ENCODE measurements around the gene GANC. TPM values are rescaled to one million over a fixed set of nuclear protein-coding genes. Genes with fewer than 3 reads are reported as not detected.
"Not testable (repeated sequence)": the region's sequence is repeated elsewhere in the genome, so short reads cannot be mapped to it uniquely, and the experiment has no call there.

Gene GANC
- 11.8 and 12.6 TPM in 2 replicates for total RNA-seq (2022)
- Bru-seq, nascent RNA = percentile 43 among the genes with signal in this experiment
- percentile 46 among the genes with signal in this experiment for BruChase-seq, experiment 1, labeled RNA remaining after a 2-hour chase
- BruChase-seq, experiment 2, labeled RNA remaining after a 6-hour chase = percentile 45 among the genes with signal in this experiment
- long read RNA-seq, full-length matches to known transcripts = 5 of 14 reads
- long read RNA-seq, partial matches to known transcripts = 1 of 14 reads
- long read RNA-seq, other reads (novel, unspliced or antisense) = 8 of 14 reads

DNA sequence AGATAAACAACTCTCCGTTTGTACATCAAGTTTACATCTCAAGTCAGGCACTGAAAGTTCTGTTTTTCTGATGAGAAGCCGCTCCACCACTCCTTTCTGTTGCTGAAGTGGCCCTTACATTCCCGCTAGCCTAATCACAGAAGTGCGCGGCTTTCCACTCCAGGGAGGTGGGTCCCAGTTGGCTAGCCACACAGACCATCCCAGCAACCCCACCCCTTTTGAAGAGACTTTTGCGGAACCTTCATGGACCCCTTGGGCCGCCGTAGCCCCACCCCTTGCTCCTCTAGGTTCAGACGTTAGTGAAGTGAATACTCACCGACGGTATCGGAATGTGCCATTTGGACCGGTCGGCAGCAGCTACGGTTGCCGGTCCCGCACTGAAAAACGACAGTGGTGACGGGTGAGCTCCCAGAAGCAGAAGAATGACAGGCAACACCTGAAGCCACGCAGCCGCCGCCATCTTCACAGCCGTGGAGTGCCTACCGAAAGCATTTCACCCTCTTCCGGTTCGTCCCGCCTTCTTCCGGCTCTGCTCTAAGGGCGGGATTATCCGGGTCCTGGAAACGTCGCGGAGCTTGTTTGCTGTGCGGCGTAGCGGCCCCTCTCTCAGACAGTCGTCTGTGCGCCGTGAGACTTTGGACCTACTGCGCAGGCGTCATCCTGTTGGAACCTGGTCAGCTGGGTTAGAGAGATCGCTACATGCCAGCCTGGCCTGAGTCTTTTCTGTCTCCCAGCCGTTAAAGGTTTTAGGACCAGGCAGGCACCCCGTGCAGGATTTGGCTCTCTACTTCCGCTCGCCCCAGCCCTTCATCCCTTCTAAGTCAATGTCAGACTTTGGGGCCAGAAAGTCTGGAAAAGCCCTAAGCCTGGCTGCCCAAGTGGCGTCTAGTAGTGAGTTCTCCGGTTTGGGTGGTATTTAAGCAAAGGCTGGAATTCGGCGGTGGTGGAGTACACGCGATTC, at the start of gene GANC, which contains the start of gene TMEM87A:
GANC (plus strand) TSS at position 263 of the 961 bp plus-strand sequence. CDS start 1,281 bp downstream, outside the sequence.
TMEM87A (minus strand) TSS at position 495 of the 961 bp plus-strand sequence; CDS start at position 460, 35 bp downstream.
- Mint-ChIP-seq H3K9me3 (ENCODE audit: unreplicated experiment) (no peaks in the 10 kb centered on the region), H3K27ac (ENCODE audit: unreplicated experiment) (peak within 1 kb of the TSS; percentile 99), H3K4me3 (ENCODE audit: unreplicated experiment) (peak within 1 kb of the TSS; percentile 83), H3K4me1 (ENCODE audit: low read depth, unreplicated experiment) (peaks cover 15% of the 10 kb centered on the region), H3K36me3 (ENCODE audit: insufficient read depth, unreplicated experiment) (peaks cover 6% of the 10 kb centered on the region), H3K27me3 (ENCODE audit: insufficient read depth, unreplicated experiment) (no peaks in the 10 kb centered on the region)
- CTCF ChIA-PET = interaction anchor here (0.7 to 1.0 kb wide), 3 partner anchors 41 to 117 kb away, joined by 3 to 5 read pairs (median 4); no protein-coding TSS in a partner anchor
- POLR2A ChIA-PET = interaction anchor here (0.5 to 1.5 kb wide), 11 partner anchors 9 to 462 kb away, joined by 3 to 9 read pairs (median 4); partner anchors contain the start of genes SNAP23, VPS39 and ZNF106
- no peaks in the 10 kb centered on the region for H3K9me3 ChIP-seq
- no peaks in the 10 kb centered on the region for H3K27me3 ChIP-seq (replicated peaks; ENCODE audit: control insufficient read depth, insufficient read depth, low read length)
- no peaks in the 10 kb centered on the region for H3K36me3 ChIP-seq (ENCODE audit: control insufficient read depth, insufficient read depth, low read length)
- H3K4me3 ChIP-seq (ENCODE audit: low read depth, low read length) = peak within 1 kb of the TSS; percentile 75
- intact Hi-C loops (cut with micrococcal nuclease; ENCODE audit: unreplicated experiment) = loop anchor here (1.0 to 5.0 kb wide), 2 partner anchors 119 to 301 kb away; partner anchors contain the start of gene EHD4
- peak; percentile 96 to 98 for DNase-seq
- TF ChIP-seq CTCF (IDR thresholded peaks at IDR 0.05; ENCODE audit: insufficient read depth in 1 of 2, low read depth in 1 of 2, low read length in 1 of 2, severe bottlenecking in 1 of 2, unreplicated experiment in 1 of 2) = no peak
- BruUV-seq (replicated peaks) = TSS peak; percentile 61
- peaks cover 30% of the 10 kb centered on the region for H3K4me1 ChIP-seq

- Mint-ChIP-seq H3K27me3 (ENCODE audit: insufficient read depth, unreplicated experiment) (no peaks in the 10 kb centered on the region), H3K9me3 (ENCODE audit: unreplicated experiment) (no peaks in the 10 kb centered on the region), H3K36me3 (ENCODE audit: insufficient read depth, unreplicated experiment) (peaks cover 32% of the 10 kb centered on the region), H3K4me1 (ENCODE audit: low read depth, unreplicated experiment) (no peaks in the 10 kb centered on the region), H3K27ac (ENCODE audit: unreplicated experiment) (no peak overlapping the region), H3K4me3 (ENCODE audit: unreplicated experiment) (no peak overlapping the region)
- Histone ChIP-seq H3K4me3 (ENCODE audit: low read depth, low read length) (no peak overlapping the region), H3K36me3 (ENCODE audit: control insufficient read depth, insufficient read depth, low read length) (no peaks in the 10 kb centered on the region; the same call in 1 of the 2 replicates), H3K27me3 (replicated peaks; ENCODE audit: control insufficient read depth, insufficient read depth, low read length) (no peaks in the 10 kb centered on the region), H3K9me3 (no peaks in the 10 kb centered on the region), H3K4me1 (no peaks in the 10 kb centered on the region)
- no peak for TF ChIP-seq CTCF (IDR thresholded peaks at IDR 0.05; ENCODE audit: insufficient read depth in 1 of 2, low read depth in 1 of 2, low read length in 1 of 2, severe bottlenecking in 1 of 2, unreplicated experiment in 1 of 2)
- BruUV-seq (replicated peaks) = no TSS peak
- POLR2A ChIA-PET = no interaction called here
- CTCF ChIA-PET = no interaction called here
- intact Hi-C loops (cut with micrococcal nuclease; ENCODE audit: unreplicated experiment) = loop anchor here (10.0 kb wide), 2 partner anchors 158 to 248 kb away; no protein-coding TSS in a partner anchor
- DNase-seq = no peak
Measured at GRCh38 chr15:42226648-42227047, 46.4 kb upstream of the GANC start.

DNA sequence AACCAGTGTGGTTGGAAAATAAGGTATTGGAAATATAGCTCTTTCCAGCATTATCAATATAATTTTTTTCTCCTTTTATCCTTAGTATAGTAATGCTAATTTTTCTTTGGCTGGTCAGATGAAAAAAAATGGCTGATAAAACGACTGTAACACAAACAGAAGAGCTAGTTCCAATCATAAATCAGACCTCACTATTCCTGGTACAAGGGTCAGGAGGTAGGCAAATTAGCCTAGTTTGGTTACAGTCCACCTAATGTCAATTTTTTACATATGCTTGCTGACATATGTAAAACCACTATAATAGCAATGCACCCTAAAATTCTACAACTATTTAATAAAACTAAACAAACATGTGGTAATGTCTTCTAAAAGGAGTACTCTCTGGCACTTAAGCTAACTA, 45.0 kb upstream of the GANC start:
- H3K36me3 Mint-ChIP-seq (ENCODE audit: insufficient read depth, unreplicated experiment) = peaks cover 41% of the 10 kb centered on the region
- no peak for TF ChIP-seq CTCF (IDR thresholded peaks at IDR 0.05; ENCODE audit: insufficient read depth in 1 of 2, low read depth in 1 of 2, low read length in 1 of 2, severe bottlenecking in 1 of 2, unreplicated experiment in 1 of 2)
- no peaks in the 10 kb centered on the region for H3K27me3 ChIP-seq (replicated peaks; ENCODE audit: control insufficient read depth, insufficient read depth, low read length)
- H3K4me1 ChIP-seq = no peaks in the 10 kb centered on the region
- H3K9me3 Mint-ChIP-seq (ENCODE audit: unreplicated experiment) = no peaks in the 10 kb centered on the region
- intact Hi-C loops (cut with micrococcal nuclease; ENCODE audit: unreplicated experiment) = loop anchor here (10.0 kb wide), 2 partner anchors 157 to 247 kb away; no protein-coding TSS in a partner anchor
- POLR2A ChIA-PET = no interaction called here
- CTCF ChIA-PET = interaction anchor here (1.2 kb wide), 1 partner anchor 157 kb away, joined by 5 read pairs; no protein-coding TSS in a partner anchor
- H3K9me3 ChIP-seq = no peaks in the 10 kb centered on the region
- H3K27me3 Mint-ChIP-seq (ENCODE audit: insufficient read depth, unreplicated experiment) = no peaks in the 10 kb centered on the region
- H3K36me3 ChIP-seq (ENCODE audit: control insufficient read depth, insufficient read depth, low read length) = no peaks in the 10 kb centered on the region; the same call in 1 of the 2 replicates
- no peak overlapping the region for H3K4me3 ChIP-seq (ENCODE audit: low read depth, low read length)
- no peak overlapping the region for H3K4me3 Mint-ChIP-seq (ENCODE audit: unreplicated experiment)
- no peak for DNase-seq
- no TSS peak for BruUV-seq (replicated peaks)
- no peak overlapping the region for H3K27ac Mint-ChIP-seq (ENCODE audit: unreplicated experiment)
- H3K4me1 Mint-ChIP-seq (ENCODE audit: low read depth, unreplicated experiment) = no peaks in the 10 kb centered on the region

DNA sequence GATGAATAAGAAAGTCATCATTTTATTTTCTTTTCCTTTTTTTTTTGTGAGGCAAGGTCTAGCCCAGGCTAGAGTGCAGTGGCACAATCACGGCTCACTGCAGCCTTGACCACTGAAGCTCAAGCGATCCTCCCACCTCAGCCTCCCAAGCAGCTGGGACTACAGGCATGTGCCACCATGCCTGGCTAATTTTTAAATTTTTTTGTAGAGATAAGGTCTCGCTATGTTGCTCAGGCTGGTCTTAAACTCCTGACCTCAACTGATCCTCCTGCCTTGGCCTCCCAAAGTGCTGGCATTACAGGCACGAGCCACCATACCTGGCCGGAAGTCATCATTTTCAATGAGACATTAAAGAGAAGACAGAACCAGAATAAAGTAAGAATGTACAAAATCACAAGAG, 44.0 kb upstream of the GANC start:
- H3K9me3 Mint-ChIP-seq (ENCODE audit: unreplicated experiment); BruUV-seq (replicated peaks); H3K9me3 ChIP-seq; H3K27me3 ChIP-seq (replicated peaks; ENCODE audit: control insufficient read depth, insufficient read depth, low read length); H3K27me3 Mint-ChIP-seq (ENCODE audit: insufficient read depth, unreplicated experiment); H3K4me3 ChIP-seq (ENCODE audit: low read depth, low read length); H3K27ac Mint-ChIP-seq (ENCODE audit: unreplicated experiment); H3K4me1 Mint-ChIP-seq (ENCODE audit: low read depth, unreplicated experiment); H3K36me3 ChIP-seq (ENCODE audit: control insufficient read depth, insufficient read depth, low read length); H3K4me1 ChIP-seq; DNase-seq; POLR2A ChIA-PET; H3K4me3 Mint-ChIP-seq (ENCODE audit: unreplicated experiment): not testable (repeated sequence)
- intact Hi-C loops (cut with micrococcal nuclease; ENCODE audit: unreplicated experiment) = loop anchor here (10.0 kb wide), 2 partner anchors 156 to 246 kb away; no protein-coding TSS in a partner anchor
- peaks cover 37% of the 10 kb centered on the region for H3K36me3 Mint-ChIP-seq (ENCODE audit: insufficient read depth, unreplicated experiment)
- CTCF ChIA-PET = interaction anchor here (1.2 kb wide), 1 partner anchor 156 kb away, joined by 5 read pairs; no protein-coding TSS in a partner anchor
